NCI-H1694 treated with DMSO at 0.1 percent for 48 hours (cell line): Measurements from ENCODE around the gene ZNF492.
"Not testable (repeated sequence)": the region's sequence is repeated elsewhere in the genome, so short reads cannot be mapped to it uniquely, and the experiment has no call there.

Experiments used
- DNase-seq: peaks from one replicate; lab custom pipeline; 2025; lab: John Stamatoyannopoulos, UW

The ZNF492 gene

DNA sequence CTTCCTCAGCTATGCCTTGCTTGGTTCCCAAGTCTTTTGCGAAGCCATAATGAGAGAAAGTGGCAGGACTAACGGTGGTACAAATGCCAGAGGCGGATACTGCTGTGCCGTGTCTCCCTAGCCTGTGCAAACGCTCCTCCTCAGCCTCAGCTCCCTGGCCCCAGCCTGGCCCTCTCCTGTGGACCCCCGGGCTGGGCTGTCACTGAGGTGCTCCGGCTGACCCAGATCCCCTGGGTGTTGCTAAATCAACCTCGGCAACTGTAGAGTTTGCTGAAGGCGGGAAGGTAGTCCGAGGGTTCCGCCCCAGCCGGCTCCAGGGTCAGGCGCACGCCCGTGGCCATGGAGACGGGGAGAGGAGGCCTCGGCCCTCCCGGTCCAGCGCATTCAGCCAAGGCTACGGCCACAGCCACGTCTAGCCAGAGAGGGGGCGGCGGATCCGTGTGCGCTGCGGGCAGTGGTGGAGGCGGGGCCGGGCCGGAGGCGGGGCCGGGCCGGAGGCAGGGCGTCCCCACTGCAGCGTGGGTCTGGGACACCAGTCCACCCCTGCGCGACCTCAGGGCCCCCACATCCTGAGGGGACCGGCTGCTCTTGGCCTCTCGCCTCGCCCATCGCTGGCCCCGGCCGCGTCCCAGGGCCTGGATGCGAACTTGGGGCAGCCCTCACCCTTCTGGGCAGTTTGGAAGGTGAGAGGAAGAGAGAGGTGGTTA is 16.4 kb upstream of the ZNF492 start:
- DNase-seq = no peak

DNA sequence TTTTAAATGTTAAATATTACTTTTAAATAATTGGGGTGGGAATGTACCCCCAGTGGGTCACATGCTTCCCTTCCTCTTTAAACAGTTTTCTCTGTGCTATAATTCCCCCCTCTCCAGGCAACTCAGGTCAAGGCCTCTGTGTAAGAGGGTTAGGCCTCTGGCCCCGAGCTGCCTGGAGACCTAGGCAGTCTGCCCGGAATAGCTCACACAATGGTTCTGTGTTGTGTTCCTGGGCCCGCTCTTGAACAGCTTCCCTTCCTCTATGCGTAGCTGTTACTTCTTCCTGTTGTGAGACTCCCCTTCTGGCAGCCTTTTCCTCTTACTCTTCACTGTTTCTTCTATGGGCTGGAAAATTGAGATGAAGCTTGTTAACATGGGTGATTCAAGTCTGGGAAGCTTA is 14.8 kb upstream of the ZNF492 start:
- DNase-seq = no peak

DNA sequence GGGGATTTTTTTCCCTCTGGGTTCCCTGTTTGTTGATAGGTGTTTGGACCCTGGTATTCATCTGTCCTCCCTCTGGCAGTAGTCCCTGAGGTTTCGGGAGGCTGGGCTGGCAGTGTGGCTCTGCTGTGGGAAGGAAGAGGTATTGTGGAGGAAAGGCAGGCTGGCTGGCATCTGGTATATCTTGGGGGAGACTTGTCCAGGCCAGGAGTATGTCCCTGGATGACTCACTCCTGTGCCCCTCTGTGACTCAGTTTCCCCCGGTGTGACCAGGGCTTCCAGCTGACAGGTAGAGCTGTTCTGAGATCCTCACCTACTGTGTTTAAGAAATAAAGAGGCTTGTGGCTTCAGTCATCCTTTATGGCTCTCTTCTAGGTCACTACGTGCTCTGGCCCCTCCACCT is 14.2 kb upstream of the ZNF492 start:
- no peak for DNase-seq

DNA sequence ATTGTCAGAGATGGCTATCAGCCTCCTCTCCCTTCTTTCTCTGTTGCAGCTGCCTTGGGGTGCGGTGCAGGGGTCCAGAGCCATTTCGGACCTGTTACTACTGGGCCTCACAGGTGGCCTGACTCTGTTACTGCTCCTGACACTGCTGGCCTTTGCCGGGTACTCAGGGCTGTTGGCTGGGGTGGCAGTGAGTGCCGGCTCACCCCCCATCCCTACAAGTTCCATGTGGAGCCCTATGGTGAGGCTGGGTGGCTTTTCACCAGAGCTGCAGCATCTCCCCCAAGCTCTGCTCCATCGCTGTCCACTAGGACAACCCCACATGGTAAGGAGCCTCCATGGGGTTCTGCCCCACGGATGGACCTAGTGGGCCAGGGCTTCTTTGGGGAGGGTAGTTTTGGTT is 13.7 kb upstream of the ZNF492 start:
- no peak for DNase-seq

DNA sequence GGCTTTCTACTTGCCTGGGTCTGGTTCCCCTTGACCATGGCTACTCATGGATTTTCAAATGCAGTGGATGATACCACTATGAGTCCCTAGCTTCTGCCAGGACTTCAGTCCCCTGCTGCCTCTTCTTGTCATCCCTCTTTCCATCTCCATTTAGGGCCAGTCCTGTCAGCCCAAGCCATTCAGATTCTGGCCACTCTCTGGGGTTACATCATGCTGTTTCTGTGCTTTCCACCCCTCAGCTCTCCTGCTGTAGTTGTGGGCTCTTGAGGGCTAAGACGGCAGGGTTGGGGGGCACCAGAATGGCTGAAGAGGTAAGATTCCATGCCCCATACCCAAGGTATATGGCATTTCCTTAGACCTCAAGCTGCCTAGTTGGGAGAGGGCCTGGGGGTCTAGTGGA is 13.2 kb upstream of the ZNF492 start:
- DNase-seq = no peak

DNA sequence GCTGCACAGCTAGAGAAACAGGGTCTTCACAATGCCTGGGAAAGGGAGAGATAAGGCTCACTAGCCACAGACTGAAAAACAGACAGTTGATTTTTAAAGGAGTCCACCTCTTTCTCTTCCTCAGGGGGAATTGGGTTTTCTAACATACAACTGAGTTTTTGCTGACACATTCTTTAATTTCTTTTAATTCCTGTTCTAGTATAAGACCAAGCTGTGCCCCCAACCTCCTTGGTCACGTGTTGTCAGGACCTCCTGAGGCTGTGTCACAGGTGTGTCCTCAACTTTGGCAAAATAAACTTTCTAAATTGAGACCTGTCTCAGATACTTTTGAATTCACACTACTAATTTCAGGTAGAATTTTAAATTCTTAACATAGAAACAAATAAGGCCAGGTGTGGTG is 12.1 kb upstream of the ZNF492 start:
- no peak for DNase-seq

DNA sequence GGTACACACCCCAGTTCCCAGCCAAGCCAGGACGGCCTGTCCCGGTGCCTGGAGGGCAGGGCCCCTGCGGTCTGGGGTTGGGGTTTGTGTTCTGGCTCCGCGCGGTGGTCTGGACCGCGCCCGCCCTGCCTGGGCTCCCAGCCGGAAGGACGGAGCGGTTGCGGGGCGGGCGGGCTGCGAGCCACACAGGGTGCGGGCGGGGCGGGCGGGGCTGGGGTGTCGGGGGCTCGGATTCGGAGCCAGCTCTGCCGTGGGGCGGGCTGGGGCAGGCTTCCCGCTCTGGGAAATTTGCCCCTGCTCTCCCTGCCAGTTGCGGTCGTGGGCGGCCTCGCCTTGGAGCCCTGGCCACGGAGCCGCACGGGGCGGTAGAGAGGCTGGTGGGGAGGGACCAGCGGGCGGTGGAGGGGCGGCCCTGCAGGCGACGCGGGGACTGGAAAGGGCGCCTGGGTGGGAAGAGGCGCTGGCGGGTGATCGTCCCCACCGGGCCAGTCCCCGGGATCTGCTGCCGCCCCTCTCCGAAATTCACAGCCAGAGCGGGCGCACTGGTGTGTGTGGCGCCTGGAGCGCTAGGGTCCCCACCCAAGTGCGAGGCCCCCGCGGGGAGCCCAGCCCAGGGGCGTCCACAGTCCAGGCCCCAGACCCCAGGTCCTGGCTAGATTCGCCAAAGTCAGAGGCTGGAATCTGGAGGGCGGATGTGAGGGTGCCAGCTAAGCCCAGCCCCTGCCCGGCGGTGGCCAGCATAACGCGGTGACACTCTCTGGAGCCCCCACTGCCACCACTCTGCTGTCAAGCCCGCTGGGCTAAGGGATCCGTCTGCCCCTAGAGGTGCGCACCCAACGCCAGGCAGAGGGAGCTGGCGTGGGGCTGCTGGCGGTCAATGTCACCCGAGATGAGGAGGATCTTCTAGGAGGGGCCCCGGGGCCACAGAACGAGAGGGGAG is 11.0 kb upstream of the ZNF492 start:
- DNase-seq = no peak

DNA sequence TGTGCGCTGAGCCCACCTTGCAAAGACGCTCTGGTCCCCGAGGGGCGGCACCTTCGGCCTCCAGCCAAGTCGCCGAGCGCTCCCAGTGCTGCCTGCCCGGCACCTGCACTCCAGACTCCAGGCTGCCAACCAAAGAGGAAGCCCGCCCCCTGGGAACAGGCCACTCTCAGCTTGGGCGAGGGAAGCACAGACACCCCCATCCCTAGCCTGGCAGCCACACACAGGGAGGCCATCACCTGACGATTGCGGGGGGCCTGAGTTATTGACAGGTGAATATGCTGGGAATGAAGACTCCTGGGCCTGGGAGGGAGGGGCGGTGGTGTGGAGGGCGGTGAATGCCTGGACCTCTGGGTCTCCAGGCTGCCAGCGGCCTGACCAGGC is 10.3 kb upstream of the ZNF492 start:
- DNase-seq = no peak

DNA sequence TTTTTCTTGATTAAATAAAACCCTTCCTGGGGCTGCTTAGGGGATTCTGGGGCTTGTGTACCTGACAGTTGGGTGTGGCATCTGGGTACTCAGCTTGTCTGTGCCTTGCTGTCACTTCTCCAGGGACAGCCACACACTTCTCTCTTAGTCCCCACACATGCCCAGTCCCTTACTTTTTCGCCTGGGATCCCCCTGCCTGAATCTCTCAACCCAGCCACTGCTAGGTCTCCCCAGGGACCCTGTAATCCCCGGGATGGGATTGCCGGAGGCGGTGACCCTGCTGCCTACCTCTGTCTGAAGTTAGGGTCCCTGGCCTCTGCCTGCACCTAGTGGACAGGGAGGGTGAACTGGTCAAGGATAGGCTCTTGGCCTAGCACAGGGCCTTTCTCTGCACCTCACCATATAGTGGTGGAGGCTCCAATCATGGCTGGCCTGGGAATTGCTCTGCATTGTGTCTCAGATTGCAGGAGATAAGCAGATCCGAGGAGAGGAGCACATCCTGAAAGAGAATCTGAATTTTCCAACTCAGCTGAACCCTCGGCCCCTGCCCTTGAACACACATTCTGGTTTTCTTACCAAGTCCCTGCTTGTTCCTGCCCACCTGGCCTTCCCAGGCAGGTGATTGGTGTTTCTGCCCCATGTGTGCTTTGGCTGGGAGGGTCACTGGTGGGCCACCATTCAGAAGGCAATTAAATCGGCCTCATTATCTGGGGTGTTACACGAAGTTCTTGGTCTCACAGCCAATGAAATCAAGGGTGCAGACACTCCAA is 8.7 kb upstream of the ZNF492 start:
- DNase-seq = no peak

DNA sequence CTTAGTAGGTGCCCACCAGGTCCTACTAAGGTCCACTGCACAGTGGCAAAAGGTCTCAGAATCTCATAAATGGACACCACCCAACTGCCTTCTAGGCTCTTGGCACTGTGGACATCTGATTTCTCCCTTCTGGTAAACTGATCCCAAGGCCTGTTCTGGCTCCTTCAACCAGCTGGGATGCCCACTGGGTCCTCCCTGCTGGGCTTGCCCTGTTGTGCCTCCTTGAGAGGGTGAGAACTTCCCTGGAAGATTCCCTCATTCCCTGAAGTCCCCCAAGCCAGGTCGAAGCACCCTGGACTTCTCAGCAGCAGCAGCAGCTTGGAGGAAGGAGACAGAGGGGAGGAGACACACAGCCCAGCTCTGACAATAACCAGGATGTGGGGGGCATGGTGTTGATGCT is 6.6 kb upstream of the ZNF492 start:
- DNase-seq = no peak

DNA sequence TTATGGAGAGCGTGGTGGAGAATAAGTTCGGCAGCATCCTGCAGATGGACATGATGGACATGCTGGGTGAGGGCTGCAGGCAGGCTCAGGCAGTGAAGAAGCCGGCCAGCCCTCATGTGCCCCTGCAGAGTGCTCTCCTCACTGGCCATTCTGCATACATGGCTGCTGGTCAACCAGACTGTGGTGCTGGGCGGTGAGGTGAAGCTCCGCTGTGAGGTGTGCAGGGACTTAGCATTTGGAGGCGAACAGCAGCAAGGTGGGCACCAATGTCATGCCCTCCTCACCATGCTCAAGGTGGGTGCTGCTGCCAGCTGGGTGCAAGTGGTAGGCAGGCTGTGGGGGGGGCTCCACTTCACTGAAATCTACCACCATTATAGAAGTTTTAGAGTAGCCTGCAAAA is 5.7 kb upstream of the ZNF492 start:
- DNase-seq = no peak

DNA sequence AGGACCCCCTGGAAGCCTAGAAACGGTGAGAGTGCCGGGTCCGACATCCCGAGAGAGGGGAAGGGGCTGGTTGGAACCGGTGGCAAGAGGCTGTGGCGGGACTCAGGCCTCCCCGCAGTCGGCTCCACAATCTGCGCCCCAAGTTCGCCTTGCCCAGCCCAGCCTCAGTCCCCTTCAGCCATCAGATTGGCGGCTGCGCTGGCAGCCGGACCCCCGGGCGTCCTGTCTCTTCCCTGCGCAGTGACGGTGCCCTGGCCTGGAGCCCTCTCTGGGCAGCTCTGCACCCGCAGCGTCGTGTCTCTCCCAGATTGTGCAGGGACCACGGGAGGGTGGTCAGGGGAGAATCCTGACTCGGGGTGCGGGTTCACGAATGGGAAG is 315 bp downstream of the ZNF492 start:
- no peak for DNase-seq

DNA sequence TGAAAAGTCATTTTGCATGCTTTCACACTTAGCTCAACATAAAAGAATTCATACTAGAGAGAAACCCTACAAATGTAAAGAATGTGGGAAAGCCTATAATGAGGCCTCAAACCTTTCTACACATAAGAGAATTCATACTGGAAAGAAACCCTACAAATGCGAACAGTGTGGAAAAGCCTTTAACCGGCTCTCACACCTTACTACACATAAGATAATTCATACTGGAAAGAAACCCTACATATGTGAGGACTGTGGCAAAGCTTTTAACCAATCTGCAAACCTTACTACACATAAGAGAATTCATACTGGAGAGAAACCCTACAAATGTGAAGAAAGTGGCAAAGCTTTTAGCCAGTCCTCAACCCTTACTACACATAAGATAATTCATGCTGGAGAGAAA is 51.4 kb downstream of the ZNF492 start:
- not testable (repeated sequence) for DNase-seq

DNA sequence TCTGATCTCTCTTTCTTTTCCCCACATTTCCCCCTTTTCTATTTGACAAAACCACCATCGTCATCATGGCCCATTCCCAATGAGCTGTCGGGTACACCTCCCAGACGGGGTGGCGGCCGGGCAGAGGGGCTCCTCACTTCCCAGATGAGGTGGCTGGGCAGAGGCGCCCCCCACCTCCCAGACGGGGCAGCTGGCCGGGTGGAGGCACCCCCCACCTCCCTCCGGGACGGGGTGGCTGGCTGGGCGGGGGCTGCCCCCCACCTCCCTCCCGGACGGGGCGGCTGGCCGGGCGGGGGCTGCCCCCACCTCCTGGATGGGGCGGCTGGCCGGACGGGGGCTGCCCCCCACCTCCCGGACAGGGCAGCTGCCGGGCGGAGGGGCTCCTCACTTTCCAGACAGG is 68.5 kb downstream of the ZNF492 start:
- DNase-seq = not testable (repeated sequence)

DNA sequence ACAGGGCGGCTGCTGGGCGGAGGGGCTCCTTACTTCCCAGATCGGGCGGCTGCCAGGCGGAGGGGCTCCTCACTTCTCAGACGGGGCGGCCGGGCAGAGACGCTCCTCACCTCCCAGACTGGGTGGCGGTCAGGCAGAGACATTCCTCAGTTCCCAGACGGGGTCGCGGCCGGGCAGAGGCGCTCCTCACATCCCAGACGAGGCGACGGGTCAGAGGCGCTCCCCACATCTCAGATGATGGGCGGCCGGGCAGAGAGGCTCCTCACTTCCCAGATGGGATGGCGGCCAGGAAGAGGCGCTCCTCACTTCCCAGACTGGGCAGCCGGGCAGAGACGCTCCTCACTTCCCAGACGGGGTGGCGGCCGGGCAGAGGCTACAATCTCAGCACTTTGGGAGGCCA is 69.0 kb downstream of the ZNF492 start:
- DNase-seq = not testable (repeated sequence)

DNA sequence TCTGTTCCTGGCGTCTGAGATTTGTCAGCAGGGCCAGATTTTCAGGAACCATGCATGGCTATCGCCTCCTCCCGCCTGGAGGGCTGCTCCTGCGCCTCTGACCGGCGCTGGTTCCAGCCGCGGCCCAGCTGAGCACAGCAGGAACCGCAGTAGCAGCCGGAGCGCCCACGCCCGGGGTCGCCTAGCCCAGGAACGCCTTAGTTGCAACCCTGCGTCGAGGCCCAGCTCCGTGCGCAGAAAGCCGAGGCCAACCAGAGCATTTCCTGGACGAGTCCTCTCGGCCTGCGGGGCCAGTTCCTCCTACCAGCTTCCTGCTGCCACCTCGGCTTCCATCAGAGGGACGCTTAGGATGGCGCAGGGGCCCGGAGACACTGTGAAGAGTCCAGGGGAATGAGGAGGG is 74.9 kb downstream of the ZNF492 start:
- no peak for DNase-seq
